Natural killer cell treated with Interleukin-12 subunit alpha and Interleukin-12 subunit beta and Interleukin-15 and Interleukin-18, amount 100 ng/mL, for 72 hours (primary cell): Measurements from ENCODE around the gene TPTE. TPM values are rescaled to one million over a fixed set of nuclear protein-coding genes. Genes with fewer than 3 reads are reported as not detected.
"Not testable (repeated sequence)": the region's sequence is repeated elsewhere in the genome, so short reads cannot be mapped to it uniquely, and the experiment has no call there.

Experiments used
- ATAC-seq, 2 donors: fragments of 150-1000 bp; cut with Tn5 transposase in 1 of 2; sonication (Bioruptor Pico), chemical (Tn5 transposase) in 1 of 2; 2 replicates each; pipeline ENCODE4 v1.10.0; 2021
- DNase-seq: peaks from one replicate; pipeline ENCODE4 v3.0.0; 2022; ENCODE audit warnings: low spot score
- H3K27ac Mint-ChIP-seq, 2 donors: 1 replicate in 1 of 2; 2 replicates in 1 of 2; pipeline ENCODE4 v1.8.0; 2022; ENCODE audit warnings: mixed read lengths in 2 of 2, mild to moderate bottlenecking in 1 of 2, moderate library complexity in 1 of 2
- H3K27me3 Mint-ChIP-seq, 2 donors: 1 replicate in 1 of 2; 2 replicates in 1 of 2; pipeline ENCODE4 v1.8.0; 2022; ENCODE audit warnings: mixed read lengths in 2 of 2
- H3K36me3 Mint-ChIP-seq: one replicate; pipeline ENCODE4 v1.8.0; 2022; ENCODE audit warnings: mixed read lengths
- H3K4me1 Mint-ChIP-seq, 2 donors: 1 replicate in 1 of 2; 2 replicates in 1 of 2; pipeline ENCODE4 v1.8.0; 2022; ENCODE audit warnings: low read depth in 2 of 2, mixed read lengths in 2 of 2, mild to moderate bottlenecking in 1 of 2
- H3K4me3 Mint-ChIP-seq: one replicate; pipeline ENCODE4 v1.8.0; 2022; ENCODE audit warnings: mixed read lengths
- H3K9me3 Mint-ChIP-seq: 2 replicates; pipeline ENCODE4 v1.8.0; 2022; ENCODE audit warnings: mixed read lengths
- total RNA-seq, 2 donors: library from RNA; stranded (reverse); gene quantifications; one replicate each; pipeline ENCODE4 v1.2.3, GENCODE V29; 2022

The TPTE gene
- total RNA-seq, 2 donors from 2014 or later = not detected

GRCh38 chr21:10570803-10571202 is 49.4 kb downstream of the TPTE start:
- H3K27me3 Mint-ChIP-seq, H3K27ac Mint-ChIP-seq, H3K4me1 Mint-ChIP-seq, H3K4me3 Mint-ChIP-seq, DNase-seq: not testable (repeated sequence)
- peak in 1 of 2 donors; percentile 21 for ATAC-seq
- Mint-ChIP-seq H3K9me3 (peaks cover 16% of the 10 kb centered on the region), H3K36me3 (peaks cover 19% of the 10 kb centered on the region)

DNA sequence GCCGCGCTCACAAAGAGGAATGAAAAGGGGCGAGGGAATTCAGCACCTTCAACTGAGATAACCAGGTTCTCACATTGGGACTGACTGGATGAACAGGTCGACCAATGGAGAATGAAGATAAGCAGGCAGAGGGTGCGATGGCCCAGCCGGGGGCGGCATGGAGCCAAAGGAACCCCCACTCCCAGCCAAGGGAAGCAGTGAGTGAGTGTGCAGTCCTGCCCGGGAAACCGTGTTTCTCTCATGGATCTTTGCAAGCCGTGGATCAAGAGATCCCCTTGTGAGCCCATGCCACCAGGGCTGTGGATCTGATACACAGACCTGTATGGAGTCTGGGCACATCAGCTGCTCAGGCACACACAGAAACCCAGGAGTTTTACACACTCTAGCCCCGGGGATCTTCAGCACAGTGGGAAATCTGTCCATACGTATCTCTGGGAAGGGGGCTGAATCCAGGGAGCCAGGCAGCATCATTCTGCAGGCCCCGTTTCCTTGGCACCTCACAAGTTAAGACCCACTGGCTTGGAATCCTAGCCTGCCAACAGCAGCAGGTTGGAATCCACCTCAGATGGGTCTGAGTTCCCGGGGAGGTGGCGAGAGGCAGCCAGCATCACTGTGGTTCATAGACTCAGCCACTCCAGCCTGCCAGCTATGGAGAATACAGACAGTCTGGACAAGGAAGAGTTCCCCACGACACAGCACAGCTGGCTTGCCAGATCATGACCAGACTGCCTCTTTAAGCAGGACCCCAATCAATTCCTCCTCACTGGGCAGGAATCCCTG is 53.3 kb downstream of the TPTE start:
- H3K4me3 Mint-ChIP-seq, H3K27me3 Mint-ChIP-seq, H3K4me1 Mint-ChIP-seq, H3K27ac Mint-ChIP-seq, DNase-seq: not testable (repeated sequence)
- peak; percentile 41 to 62 for ATAC-seq
- Mint-ChIP-seq H3K9me3 (peaks cover 14% of the 10 kb centered on the region), H3K36me3 (peaks cover 13% of the 10 kb centered on the region)

DNA sequence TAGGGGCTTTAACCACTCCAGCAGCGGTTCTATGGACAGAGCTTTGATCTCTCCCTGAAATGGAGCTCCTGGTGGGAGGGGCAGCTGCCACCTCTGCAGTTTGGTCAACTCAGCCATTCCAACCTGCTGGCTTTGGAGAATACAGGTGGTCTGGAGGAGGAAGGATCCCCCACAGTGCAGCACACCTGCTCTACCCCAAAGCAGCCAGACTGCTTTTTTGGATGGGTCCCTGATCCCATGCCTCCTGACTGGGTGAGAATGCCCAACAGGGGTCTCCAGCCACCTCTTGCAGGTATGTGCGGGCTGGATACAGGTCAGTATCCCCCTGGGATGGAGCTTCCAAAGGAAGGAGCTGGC is 53.9 kb downstream of the TPTE start:
- Mint-ChIP-seq H3K36me3 (peaks cover 13% of the 10 kb centered on the region), H3K27me3 (no peaks in the 10 kb centered on the region)

DNA sequence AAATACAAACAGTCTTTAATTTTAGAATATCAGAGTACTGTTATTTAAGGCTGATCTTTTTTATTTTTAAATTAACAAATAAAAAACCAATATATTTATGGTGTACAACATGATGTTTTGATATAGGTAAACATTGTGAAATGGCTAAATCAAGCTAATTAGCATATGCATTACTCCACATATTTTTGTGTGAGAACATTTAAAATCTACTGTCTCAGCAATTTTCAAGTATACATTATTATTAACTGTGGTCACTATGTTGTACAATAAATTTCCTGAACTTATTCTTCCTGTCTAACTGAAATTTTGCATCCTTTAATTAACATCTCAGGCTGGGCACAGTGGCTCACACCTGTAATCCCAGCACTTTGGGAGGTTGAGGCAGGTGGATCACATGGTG is 57.5 kb downstream of the TPTE start:
- H3K27ac Mint-ChIP-seq, H3K4me1 Mint-ChIP-seq, DNase-seq, ATAC-seq, H3K27me3 Mint-ChIP-seq, H3K4me3 Mint-ChIP-seq: not testable (repeated sequence)
- Mint-ChIP-seq H3K9me3 (peaks cover 13% of the 10 kb centered on the region), H3K36me3 (peaks cover 13% of the 10 kb centered on the region)

More for the DNA sequence above, 53.9 kb downstream of the TPTE start:
- peaks cover 13% of the 10 kb centered on the region for H3K9me3 Mint-ChIP-seq
- DNase-seq = no peak
- no peak overlapping the region for H3K27ac Mint-ChIP-seq
- H3K4me3 Mint-ChIP-seq = no peak overlapping the region
- no peaks in the 10 kb centered on the region for H3K4me1 Mint-ChIP-seq
- ATAC-seq = peak; percentile 11 to 29

- not testable (repeated sequence) for H3K4me3 Mint-ChIP-seq, H3K27ac Mint-ChIP-seq, H3K9me3 Mint-ChIP-seq, H3K4me1 Mint-ChIP-seq, DNase-seq, H3K36me3 Mint-ChIP-seq, H3K27me3 Mint-ChIP-seq, ATAC-seq
Measured at GRCh38 chr21:10589115-10589514, 67.7 kb downstream of the TPTE start.

DNA sequence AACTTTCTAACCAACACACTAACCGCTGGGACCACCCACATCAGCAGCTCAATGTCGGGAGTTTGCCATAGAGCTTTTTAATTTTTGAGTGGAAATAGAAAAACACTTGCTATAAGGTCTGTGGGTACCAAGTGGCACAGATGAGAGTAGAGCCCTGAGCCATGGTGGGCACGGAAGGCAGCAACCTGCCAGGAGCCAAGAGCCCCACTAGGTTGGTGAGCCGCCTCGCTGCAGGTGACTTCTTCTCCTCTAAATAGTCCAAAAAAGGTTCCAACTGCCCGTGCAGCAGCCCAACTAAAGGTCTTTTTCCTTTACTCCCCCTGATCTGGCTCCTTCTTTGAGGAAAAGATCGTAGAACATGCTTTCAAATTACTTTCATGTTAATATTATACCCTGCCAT is 85.7 kb downstream of the TPTE start:
- ATAC-seq, H3K36me3 Mint-ChIP-seq, H3K27me3 Mint-ChIP-seq, H3K4me1 Mint-ChIP-seq, H3K9me3 Mint-ChIP-seq, H3K27ac Mint-ChIP-seq, DNase-seq, H3K4me3 Mint-ChIP-seq: not testable (repeated sequence)

DNA sequence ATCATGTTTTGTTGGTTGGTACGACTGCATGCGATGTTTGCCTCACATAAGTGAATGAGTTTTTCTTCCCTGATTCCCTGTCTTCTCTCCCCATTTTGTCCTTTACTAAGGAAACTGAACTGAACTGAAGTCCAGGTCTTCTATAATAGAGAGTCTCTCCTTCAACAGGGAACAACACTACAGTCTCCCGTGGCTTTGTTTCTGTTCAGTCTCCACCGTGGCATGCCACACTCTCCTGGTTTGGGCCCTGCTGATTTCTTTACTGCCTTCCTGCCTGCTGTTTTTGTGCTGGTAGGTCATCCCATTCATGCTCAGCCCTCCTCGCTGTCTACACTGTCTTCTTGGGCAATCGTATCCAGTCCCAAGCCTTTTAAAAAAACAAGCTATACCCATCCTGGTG is 92.9 kb downstream of the TPTE start:
- not testable (repeated sequence) for H3K36me3 Mint-ChIP-seq, H3K4me3 Mint-ChIP-seq

GRCh38 chr21:10616061-10616460 is 94.7 kb downstream of the TPTE start:
- not testable (repeated sequence) for H3K27ac Mint-ChIP-seq, H3K9me3 Mint-ChIP-seq
- peak in 1 of 2 donors; percentile 52 for ATAC-seq

More for the DNA sequence above, 92.9 kb downstream of the TPTE start:
- not testable (repeated sequence) for ATAC-seq, DNase-seq, H3K4me1 Mint-ChIP-seq, H3K9me3 Mint-ChIP-seq, H3K27me3 Mint-ChIP-seq, H3K27ac Mint-ChIP-seq

DNA sequence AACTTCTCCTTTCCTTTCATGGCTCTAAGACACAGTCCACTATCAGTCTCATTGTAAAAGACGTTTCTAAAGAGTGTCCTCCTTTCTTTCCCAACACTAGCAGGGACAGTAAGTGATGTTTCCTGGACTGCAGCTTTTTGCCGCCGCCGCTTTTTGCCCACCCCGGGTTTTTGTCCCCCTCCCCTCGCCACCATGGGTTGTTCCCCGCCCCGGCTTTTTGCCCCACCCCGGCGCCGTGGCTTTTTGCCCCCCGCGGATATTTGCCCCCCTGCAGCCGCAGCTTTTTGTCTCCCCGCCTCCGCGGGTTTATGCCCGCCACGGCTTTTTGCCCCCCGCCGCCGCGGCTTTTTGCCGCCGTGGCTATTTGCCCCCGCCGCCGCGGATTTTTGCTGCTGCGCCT is 95.2 kb downstream of the TPTE start:
- Mint-ChIP-seq H3K4me3 (no peak overlapping the region), H3K27me3 (no peaks in the 10 kb centered on the region), H3K9me3 (peaks cover 6% of the 10 kb centered on the region), H3K36me3 (no peaks in the 10 kb centered on the region), H3K27ac (no peak overlapping the region), H3K4me1 (no peaks in the 10 kb centered on the region)
- DNase-seq (no peak), ATAC-seq (no peak)

More at GRCh38 chr21:10616061-10616460, 94.7 kb downstream of the TPTE start:
- not testable (repeated sequence) for DNase-seq, H3K27me3 Mint-ChIP-seq, H3K4me3 Mint-ChIP-seq, H3K4me1 Mint-ChIP-seq, H3K36me3 Mint-ChIP-seq

DNA sequence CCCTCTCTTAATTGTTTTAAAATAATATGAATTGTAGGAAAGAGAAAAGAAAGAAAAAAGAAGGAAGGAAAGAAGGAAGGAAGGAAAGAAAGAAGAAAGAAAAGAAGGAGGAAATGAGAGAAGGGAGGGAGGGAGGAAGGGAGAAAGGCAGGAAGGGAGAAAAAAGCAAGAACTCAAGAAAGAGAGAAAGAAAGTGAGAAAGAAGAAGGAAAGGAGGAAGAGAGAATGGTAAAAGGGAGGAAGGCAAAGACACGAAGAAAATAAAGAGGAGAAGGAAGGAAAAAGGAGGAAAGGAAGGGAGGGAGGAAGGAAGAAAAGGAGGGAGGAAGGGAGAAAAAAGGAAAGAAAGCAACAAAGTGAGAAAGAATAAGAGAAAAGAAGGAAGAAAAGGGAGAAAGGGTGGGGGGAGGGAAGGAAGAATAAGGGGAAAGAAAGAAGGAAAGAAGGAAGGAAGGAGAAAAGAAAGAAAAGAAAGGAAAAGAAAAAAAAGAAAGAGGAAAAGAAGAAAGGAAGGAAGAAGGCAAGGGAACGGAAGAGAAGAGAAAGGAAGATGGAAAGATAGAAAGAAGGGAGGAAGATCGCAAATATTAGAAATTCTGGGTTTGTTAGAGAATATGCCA is 95.9 kb downstream of the TPTE start:
- ATAC-seq, DNase-seq, H3K9me3 Mint-ChIP-seq, H3K27ac Mint-ChIP-seq, H3K36me3 Mint-ChIP-seq, H3K27me3 Mint-ChIP-seq, H3K4me3 Mint-ChIP-seq, H3K4me1 Mint-ChIP-seq: not testable (repeated sequence)

GRCh38 chr21:10627316-10627863 is 106.0 kb downstream of the TPTE start:
- no peak for DNase-seq
- Mint-ChIP-seq H3K27me3 (no peaks in the 10 kb centered on the region), H3K4me1 (no peaks in the 10 kb centered on the region), H3K27ac (no peak overlapping the region), H3K9me3 (no peaks in the 10 kb centered on the region), H3K36me3 (no peaks in the 10 kb centered on the region), H3K4me3 (no peak overlapping the region)
- ATAC-seq = no peak

DNA sequence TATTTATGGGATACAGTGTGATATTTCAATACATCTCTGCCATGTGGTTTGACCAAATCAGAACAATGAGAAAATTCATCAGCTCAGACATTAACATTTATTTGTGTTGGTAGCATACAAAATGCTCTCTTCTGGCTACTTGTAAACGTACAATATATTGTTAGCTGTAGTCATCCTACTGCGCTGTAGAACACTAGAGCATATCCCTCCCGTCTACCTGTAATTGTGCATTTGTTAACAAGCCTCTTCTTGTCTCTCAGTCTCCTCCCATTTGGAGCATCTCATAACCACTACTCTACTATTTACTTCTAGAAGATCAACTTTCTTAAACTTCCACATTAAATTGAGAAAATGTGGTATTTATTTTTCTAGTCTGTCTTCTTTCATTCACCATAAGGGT is 107.9 kb downstream of the TPTE start:
- not testable (repeated sequence) for H3K27ac Mint-ChIP-seq, DNase-seq, H3K9me3 Mint-ChIP-seq, H3K27me3 Mint-ChIP-seq, ATAC-seq, H3K36me3 Mint-ChIP-seq, H3K4me3 Mint-ChIP-seq, H3K4me1 Mint-ChIP-seq

DNA sequence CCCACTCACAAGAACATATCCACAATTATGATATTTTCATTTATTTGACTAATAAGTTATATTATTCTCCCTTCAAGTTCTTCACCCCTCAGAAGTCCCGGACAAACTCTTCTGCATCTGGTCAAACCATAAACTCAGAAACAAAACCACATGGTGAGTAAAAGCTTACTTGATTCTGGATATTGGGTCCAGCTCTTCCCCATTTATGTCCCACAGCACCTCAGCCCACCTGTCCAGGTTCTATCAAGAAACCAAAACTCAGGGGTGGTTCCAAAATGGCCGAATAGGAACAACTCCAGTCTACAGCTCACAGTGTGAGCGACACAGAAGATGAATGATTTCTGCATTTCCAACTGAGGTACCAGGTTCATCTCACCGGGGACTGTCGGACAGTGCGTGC is 109.4 kb downstream of the TPTE start:
- H3K27ac Mint-ChIP-seq, H3K4me1 Mint-ChIP-seq, H3K36me3 Mint-ChIP-seq, H3K27me3 Mint-ChIP-seq, H3K9me3 Mint-ChIP-seq, DNase-seq, H3K4me3 Mint-ChIP-seq, ATAC-seq: not testable (repeated sequence)

DNA sequence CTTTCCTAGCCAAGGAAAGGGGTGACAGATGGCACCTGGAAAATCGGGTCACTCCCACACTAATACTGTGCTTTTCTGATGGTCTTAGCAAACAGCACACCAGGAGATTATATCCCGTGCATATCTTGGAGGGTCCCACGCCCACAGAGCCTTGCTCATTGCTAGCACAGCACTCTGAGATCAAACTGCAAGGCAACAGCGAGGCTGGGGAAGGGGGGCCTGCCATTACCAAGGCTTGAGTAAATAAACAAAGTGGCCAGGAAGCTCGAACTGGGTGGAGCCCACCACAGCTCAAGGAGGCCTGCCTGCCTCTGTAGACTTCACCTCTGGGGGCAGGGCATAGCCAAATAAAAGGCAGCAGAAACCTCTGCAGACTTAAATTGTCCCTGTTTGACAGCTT is 109.9 kb downstream of the TPTE start:
- not testable (repeated sequence) for H3K4me1 Mint-ChIP-seq, H3K36me3 Mint-ChIP-seq, H3K9me3 Mint-ChIP-seq, H3K27ac Mint-ChIP-seq, H3K4me3 Mint-ChIP-seq, ATAC-seq, DNase-seq, H3K27me3 Mint-ChIP-seq
